Nephron (organoid): ENCODE results near the gene ART3.

ENCODE experiments used
- H3K27ac Mint-ChIP-seq, 3 experiments: 2 replicates each; pipeline ENCODE4 v1.8.0; 2020; ENCODE audit warnings: mixed read lengths in 3 of 3, mild to moderate bottlenecking in 2 of 3, moderate library complexity in 1 of 3
- H3K27me3 Mint-ChIP-seq: 2 replicates; pipeline ENCODE4 v1.8.0; 2021; ENCODE audit warnings: low read depth, mild to moderate bottlenecking, moderate library complexity, mixed read lengths
- H3K36me3 Mint-ChIP-seq: 2 replicates; pipeline ENCODE4 v1.8.0; 2020; ENCODE audit warnings: low read depth, mixed read lengths
- H3K4me1 Mint-ChIP-seq: 2 replicates; pipeline ENCODE4 v1.8.0; 2020; ENCODE audit warnings: mixed read lengths
- H3K4me3 Mint-ChIP-seq, 3 experiments: 2 replicates each; pipeline ENCODE4 v1.8.0; 2020; ENCODE audit warnings: mild to moderate bottlenecking in 3 of 3, mixed read lengths in 3 of 3, moderate library complexity in 2 of 3
- H3K9me3 Mint-ChIP-seq: 2 replicates; pipeline ENCODE4 v1.8.0; 2020; ENCODE audit warnings: mixed read lengths
- CTCF ChIP-seq, 3 experiments: fragments of 200-600 bp; sonication (generic); IDR thresholded peaks; one replicate each; pipeline ENCODE4 v1.5.0; 2021; ENCODE audit warnings: antibody characterized with exemption in 3 of 3; ENCODE audit not compliant: unreplicated experiment in 3 of 3

The ART3 gene

GRCh38 chr4:76095568-76095967, 21.1 kb downstream of the ART3 start:
- no peak for TF ChIP-seq CTCF (IDR thresholded peaks at IDR 0.05; ENCODE audit: unreplicated experiment in 3 of 3)

GRCh38 chr4:76096076-76096475, 21.6 kb downstream of the ART3 start:
- no peak overlapping the region for H3K27ac Mint-ChIP-seq
- no peak overlapping the region for H3K4me3 Mint-ChIP-seq
- H3K9me3 Mint-ChIP-seq = no peaks in the 10 kb centered on the region
- no peak for TF ChIP-seq CTCF (IDR thresholded peaks at IDR 0.05; ENCODE audit: unreplicated experiment in 3 of 3)
- H3K27me3 Mint-ChIP-seq = no peaks in the 10 kb centered on the region
- H3K4me1 Mint-ChIP-seq = no peaks in the 10 kb centered on the region
- H3K36me3 Mint-ChIP-seq = no peaks in the 10 kb centered on the region

More at GRCh38 chr4:76095568-76095967, 21.1 kb downstream of the ART3 start:
- no peaks in the 10 kb centered on the region for H3K4me1 Mint-ChIP-seq
- H3K9me3 Mint-ChIP-seq = no peaks in the 10 kb centered on the region
- no peaks in the 10 kb centered on the region for H3K27me3 Mint-ChIP-seq
- H3K27ac Mint-ChIP-seq = no peak overlapping the region
- no peaks in the 10 kb centered on the region for H3K36me3 Mint-ChIP-seq
- H3K4me3 Mint-ChIP-seq = no peak overlapping the region

- Mint-ChIP-seq H3K9me3 (no peaks in the 10 kb centered on the region), H3K36me3 (no peaks in the 10 kb centered on the region), H3K4me1 (peaks cover 20% of the 10 kb centered on the region), H3K27me3 (no peaks in the 10 kb centered on the region), H3K27ac (peak overlapping the region; percentile 19 to 71 (median 47)), H3K4me3 (no peak overlapping the region)
- TF ChIP-seq CTCF (IDR thresholded peaks at IDR 0.05; ENCODE audit: unreplicated experiment in 3 of 3) = no peak
Measured at GRCh38 chr4:76105652-76106051, 31.1 kb downstream of the ART3 start.

GRCh38 chr4:76106442-76106841, 31.9 kb downstream of the ART3 start:
- H3K27me3 Mint-ChIP-seq = no peaks in the 10 kb centered on the region
- H3K4me3 Mint-ChIP-seq = no peak overlapping the region
- H3K4me1 Mint-ChIP-seq = peaks cover 20% of the 10 kb centered on the region
- H3K36me3 Mint-ChIP-seq = no peaks in the 10 kb centered on the region
- H3K9me3 Mint-ChIP-seq = no peaks in the 10 kb centered on the region
- H3K27ac Mint-ChIP-seq = peak overlapping the region in 2 of 3 experiments; percentile 11 to 47
- TF ChIP-seq CTCF (IDR thresholded peaks at IDR 0.05; ENCODE audit: unreplicated experiment in 3 of 3) = no peak

- no peak for TF ChIP-seq CTCF (IDR thresholded peaks at IDR 0.05; ENCODE audit: unreplicated experiment in 3 of 3)
- Mint-ChIP-seq H3K36me3 (peaks cover 6% of the 10 kb centered on the region), H3K9me3 (no peaks in the 10 kb centered on the region), H3K4me3 (no peak overlapping the region), H3K27ac (no peak overlapping the region), H3K4me1 (peaks cover 20% of the 10 kb centered on the region), H3K27me3 (no peaks in the 10 kb centered on the region)
Measured at GRCh38 chr4:76108467-76109181, 34.1 kb downstream of the ART3 start.

- TF ChIP-seq CTCF (IDR thresholded peaks at IDR 0.05; ENCODE audit: unreplicated experiment in 3 of 3) = no peak
- Mint-ChIP-seq H3K9me3 (no peaks in the 10 kb centered on the region), H3K27ac (no peak overlapping the region), H3K4me1 (no peaks in the 10 kb centered on the region), H3K27me3 (no peaks in the 10 kb centered on the region), H3K4me3 (no peak overlapping the region), H3K36me3 (peaks cover 65% of the 10 kb centered on the region)
Measured at GRCh38 chr4:76116821-76117220, 42.3 kb downstream of the ART3 start.
